Liver (tissue), 9 donors: ENCODE results near the gene SCGB3A1. TPM values are rescaled to one million over a fixed set of nuclear protein-coding genes. Genes with fewer than 3 reads are reported as not detected.

Source experiments
- DNase-seq: peaks from one replicate; pipeline ENCODE4 v3.0.0-alpha.2; 2017; ENCODE audit warnings: low spot score
- H3K27ac ChIP-seq, 2 donors: one replicate each; pipeline ENCODE4 v1.7.0; 2013; ENCODE audit warnings: inconsistent platforms in 2 of 2, low read length in 2 of 2, control low read depth in 1 of 2, low read depth in 1 of 2, mild to moderate bottlenecking in 1 of 2
- H3K27me3 ChIP-seq, 4 donors: one replicate each; pipeline versions ENCODE4 v1.6.1 to v1.7.0; 2013; ENCODE audit warnings: low read length in 3 of 4, inconsistent platforms in 1 of 4, mild to moderate bottlenecking in 1 of 4, moderate library complexity in 1 of 4; ENCODE audit not compliant: control insufficient read depth in 4 of 4, insufficient read depth in 4 of 4
- H3K36me3 ChIP-seq, 4 donors: one replicate each; pipeline versions ENCODE4 v1.6.1 to v1.7.0; 2013; ENCODE audit warnings: low read length in 3 of 4, mild to moderate bottlenecking in 3 of 4, low read depth in 1 of 4, moderate library complexity in 1 of 4; ENCODE audit not compliant: control insufficient read depth in 4 of 4, insufficient read depth in 3 of 4
- H3K4me1 ChIP-seq, 4 donors: one replicate each; pipeline versions ENCODE4 v1.6.1 to v1.7.0; 2013; ENCODE audit warnings: low read length in 3 of 4, mild to moderate bottlenecking in 3 of 4, moderate library complexity in 1 of 4; ENCODE audit not compliant: control insufficient read depth in 4 of 4, insufficient read depth in 4 of 4
- H3K4me3 ChIP-seq, 3 donors: one replicate each; pipeline versions ENCODE4 v1.6.1 to v1.7.0; 2013; ENCODE audit warnings: low read length in 3 of 3, control low read depth in 1 of 3, low read depth in 1 of 3, mild to moderate bottlenecking in 1 of 3
- H3K9ac ChIP-seq, 2 donors: one replicate each; pipeline ENCODE4 v1.7.0; 2013; ENCODE audit warnings: low read length in 2 of 2, mild to moderate bottlenecking in 2 of 2, moderate library complexity in 2 of 2, control low read depth in 1 of 2, low read depth in 1 of 2
- H3K9me3 ChIP-seq, 4 donors: one replicate each; pipeline versions ENCODE4 v1.6.1 to v1.7.0; 2013; ENCODE audit warnings: low read length in 3 of 4; ENCODE audit not compliant: control insufficient read depth in 4 of 4
- EGR1 ChIP-seq, 2 donors: IDR thresholded peaks; 2 replicates each; pipeline ENCODE4 v1.6.1; 2016 to 2018; ENCODE audit warnings: antibody characterized with exemption in 2 of 2, low read depth in 2 of 2
- FOXA1 ChIP-seq: IDR thresholded peaks from 2 replicates; pipeline ENCODE4 v1.6.1; 2016; ENCODE audit warnings: antibody characterized with exemption
- FOXA2 ChIP-seq: IDR thresholded peaks from 2 replicates; pipeline ENCODE4 v1.6.1; 2016; ENCODE audit warnings: antibody characterized with exemption
- GABPA ChIP-seq, 2 donors: IDR thresholded peaks in 1 of 2; conservative IDR thresholded peaks in 1 of 2; 2 replicates each; pipeline ENCODE4 v1.6.1; 2016; ENCODE audit warnings: antibody characterized with exemption in 2 of 2, mild to moderate bottlenecking in 1 of 2, moderate library complexity in 1 of 2
- HNF4A ChIP-seq, 2 donors: conservative IDR thresholded peaks; 2 replicates each; pipeline ENCODE4 v1.6.1; 2016; ENCODE audit warnings: antibody characterized with exemption in 2 of 2, mild to moderate bottlenecking in 2 of 2
- HNF4G ChIP-seq: IDR thresholded peaks from 2 replicates; pipeline ENCODE4 v1.6.1; 2016; ENCODE audit warnings: antibody characterized with exemption
- JUND ChIP-seq, 2 donors: IDR thresholded peaks; 2 replicates each; pipeline ENCODE4 v1.6.1; 2016; ENCODE audit warnings: antibody characterized with exemption in 2 of 2
- NR2F2 ChIP-seq: IDR thresholded peaks from 2 replicates; pipeline ENCODE4 v1.6.1; 2016; ENCODE audit warnings: antibody characterized with exemption
- RAD21 ChIP-seq, 2 donors: IDR thresholded peaks; 2 replicates each; pipeline ENCODE4 v1.6.1; 2016; ENCODE audit warnings: antibody characterized with exemption in 2 of 2, mild to moderate bottlenecking in 2 of 2
- REST ChIP-seq: IDR thresholded peaks from 2 replicates; pipeline ENCODE4 v1.6.1; 2016; ENCODE audit warnings: antibody characterized with exemption, mild to moderate bottlenecking
- RXRA ChIP-seq, 2 donors: IDR thresholded peaks; 2 replicates each; pipeline ENCODE4 v1.6.1; 2017 to 2018; ENCODE audit warnings: antibody characterized with exemption in 2 of 2, mild to moderate bottlenecking in 1 of 2
- SP1 ChIP-seq: IDR thresholded peaks from 2 replicates; pipeline ENCODE4 v1.6.1; 2018; ENCODE audit warnings: antibody characterized with exemption, mild to moderate bottlenecking
- TAF1 ChIP-seq: conservative IDR thresholded peaks from 2 replicates; pipeline ENCODE4 v1.6.1; 2016; ENCODE audit warnings: antibody characterized with exemption, mild to moderate bottlenecking
- YY1 ChIP-seq: IDR thresholded peaks from 2 replicates; pipeline ENCODE4 v1.6.1; 2016; ENCODE audit warnings: antibody characterized with exemption, mild to moderate bottlenecking
- ZBTB33 ChIP-seq: IDR thresholded peaks from 2 replicates; pipeline ENCODE4 v1.6.1; 2016; ENCODE audit warnings: antibody characterized with exemption
- WGBS: extraction: QIAGEN DNeasy Blood & Tissue Kit; methylation state at CpG from one replicate; pipeline ENCODE4 v1.1.7; 2013; 5-methylcytosine and 5-hydroxymethylcytosine counted together
- polyA plus RNA-seq, 2 donors: library from polyadenylated mRNA; stranded (reverse) in 1 of 2; unstranded in 1 of 2; fragments of 200-250 nt in 1 of 2; fragments of >200 nt in 1 of 2; fragmentation: Nextera tagmentation in 1 of 2; extraction: Ambion mirVana in 1 of 2; gene quantifications; one replicate each; pipeline versions ENCODE4 v1.2.1 to v1.2.3, GENCODE V29; 2013 to 2015
- total RNA-seq, 2 donors: library from RNA; depleted of rRNA; stranded (reverse); fragments of >200 nt; gene quantifications; one replicate each; pipeline ENCODE4 v1.2.3, GENCODE V29; 2014
- TF ChIP-seq, protein P1 (sequence below): IDR thresholded peaks from 2 replicates; pipeline ENCODE4 v1.6.1; 2016; ENCODE audit warnings: antibody characterized with exemption
- TF ChIP-seq, protein P2 (sequence below): fragments of 150-350 bp; IDR thresholded peaks from 2 replicates; pipeline ENCODE4 v1.5.1; 2017; ENCODE audit warnings: improper control_type of control experiment, low read depth, low read length; ENCODE audit not compliant: missing input control
- TF ChIP-seq, protein P3 (sequence below): IDR thresholded peaks from 2 replicates; pipeline ENCODE4 v1.6.1; 2016; ENCODE audit warnings: antibody characterized with exemption
- donor health status: healthy.
- donor health status: healthy.
- donor health status: healthy.
- donor health status: healthy.
- donor health status: healthy.

SCGB3A1 gene
- total and polyA plus RNA-seq, 4 donors = 1.5 TPM; not detected in 2

DNA sequence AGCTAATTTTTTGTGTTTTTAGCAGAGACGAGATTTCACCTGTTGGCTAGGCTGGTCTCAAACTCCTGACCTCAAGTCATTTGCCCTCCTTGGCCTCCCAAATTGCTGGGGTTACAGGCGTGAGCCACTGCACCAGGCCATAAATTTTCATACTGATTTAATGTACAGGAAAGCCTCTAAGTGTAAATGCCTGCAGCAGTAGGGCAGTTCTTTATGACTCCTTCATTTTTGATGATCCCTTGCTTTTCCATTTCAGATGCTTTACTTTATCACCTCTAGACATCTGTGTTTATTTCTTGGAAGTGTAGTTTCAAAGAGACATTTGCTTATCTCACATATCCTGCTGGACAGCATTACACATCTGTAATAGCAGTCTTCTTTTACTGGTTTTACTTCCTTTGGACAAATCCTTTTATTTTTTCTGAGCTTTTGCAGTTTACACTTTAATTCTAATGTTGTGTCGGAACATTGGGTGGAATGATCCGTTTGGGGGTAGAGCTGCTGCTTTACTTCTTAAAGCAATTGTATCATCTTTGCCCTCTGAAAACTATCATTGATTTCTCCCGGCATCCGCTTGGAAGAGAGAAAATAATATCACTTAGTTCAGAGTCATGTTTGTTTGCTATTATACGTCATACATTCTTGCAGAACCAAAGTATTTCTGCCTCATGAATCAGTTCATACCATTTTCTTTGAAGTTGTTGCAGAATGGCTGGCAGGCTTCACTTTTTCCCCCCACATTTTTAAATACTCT lies 36.0 kb downstream of the SCGB3A1 start:
- no peak for DNase-seq
- Histone ChIP-seq H3K27ac (no peak overlapping the region), H3K36me3 (peaks cover 1 to 31% (median 18%) of the 10 kb centered on the region in 4 donors), H3K4me3 (no peak overlapping the region), H3K27me3 (no peaks in the 10 kb centered on the region), H3K4me1 (no peaks in the 10 kb centered on the region), H3K9me3 (no peaks in the 10 kb centered on the region), H3K9ac (no peak overlapping the region)
- TF ChIP-seq GABPA (IDR thresholded peaks at IDR 0.05 in 1 of 2, conservative IDR thresholded peaks at IDR 0.05 in 1 of 2) = no peak
- TF ChIP-seq NR2F2 = no peak
- TF ChIP-seq ZBTB33 = no peak
- no peak for TF ChIP-seq HNF4G
- TF ChIP-seq RAD21 (IDR thresholded peaks at IDR 0.05) = no peak
- TF ChIP-seq REST = no peak
- TF ChIP-seq, protein P1, sequence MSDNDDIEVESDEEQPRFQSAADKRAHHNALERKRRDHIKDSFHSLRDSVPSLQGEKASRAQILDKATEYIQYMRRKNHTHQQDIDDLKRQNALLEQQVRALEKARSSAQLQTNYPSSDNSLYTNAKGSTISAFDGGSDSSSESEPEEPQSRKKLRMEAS = no peak
- no peak for TF ChIP-seq HNF4A (conservative IDR thresholded peaks at IDR 0.05)
- TF ChIP-seq TAF1 = no peak
- no peak for TF ChIP-seq SP1
- TF ChIP-seq YY1 = no peak
- no peak for TF ChIP-seq FOXA1
- no peak for TF ChIP-seq JUND (IDR thresholded peaks at IDR 0.05)
- WGBS = 91% methylated on average over 7 of the region's 7 CpGs

- DNase-seq = no peak
- no peak overlapping the region for H3K27ac ChIP-seq
- no peaks in the 10 kb centered on the region for H3K27me3 ChIP-seq
- H3K4me1 ChIP-seq = no peaks in the 10 kb centered on the region
- no peak overlapping the region for H3K9ac ChIP-seq
- WGBS = 97% methylated on average over 3 of the region's 3 CpGs
- TF ChIP-seq RAD21 (IDR thresholded peaks at IDR 0.05) = no peak
- no peak for TF ChIP-seq GABPA (IDR thresholded peaks at IDR 0.05 in 1 of 2, conservative IDR thresholded peaks at IDR 0.05 in 1 of 2)
- TF ChIP-seq, protein P1 = no peak
- TF ChIP-seq, protein P2, sequence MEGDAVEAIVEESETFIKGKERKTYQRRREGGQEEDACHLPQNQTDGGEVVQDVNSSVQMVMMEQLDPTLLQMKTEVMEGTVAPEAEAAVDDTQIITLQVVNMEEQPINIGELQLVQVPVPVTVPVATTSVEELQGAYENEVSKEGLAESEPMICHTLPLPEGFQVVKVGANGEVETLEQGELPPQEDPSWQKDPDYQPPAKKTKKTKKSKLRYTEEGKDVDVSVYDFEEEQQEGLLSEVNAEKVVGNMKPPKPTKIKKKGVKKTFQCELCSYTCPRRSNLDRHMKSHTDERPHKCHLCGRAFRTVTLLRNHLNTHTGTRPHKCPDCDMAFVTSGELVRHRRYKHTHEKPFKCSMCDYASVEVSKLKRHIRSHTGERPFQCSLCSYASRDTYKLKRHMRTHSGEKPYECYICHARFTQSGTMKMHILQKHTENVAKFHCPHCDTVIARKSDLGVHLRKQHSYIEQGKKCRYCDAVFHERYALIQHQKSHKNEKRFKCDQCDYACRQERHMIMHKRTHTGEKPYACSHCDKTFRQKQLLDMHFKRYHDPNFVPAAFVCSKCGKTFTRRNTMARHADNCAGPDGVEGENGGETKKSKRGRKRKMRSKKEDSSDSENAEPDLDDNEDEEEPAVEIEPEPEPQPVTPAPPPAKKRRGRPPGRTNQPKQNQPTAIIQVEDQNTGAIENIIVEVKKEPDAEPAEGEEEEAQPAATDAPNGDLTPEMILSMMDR = no peak
- no peak for TF ChIP-seq RXRA (IDR thresholded peaks at IDR 0.05)
- no peak for TF ChIP-seq REST
- TF ChIP-seq TAF1 = no peak
- no peak for TF ChIP-seq YY1
- no peak for TF ChIP-seq SP1
- TF ChIP-seq FOXA2 = no peak
- TF ChIP-seq JUND (IDR thresholded peaks at IDR 0.05) = no peak
- TF ChIP-seq FOXA1 = no peak
- TF ChIP-seq EGR1 (IDR thresholded peaks at IDR 0.05; ENCODE audit: low read depth in 2 of 2) = no peak
- TF ChIP-seq, protein P3, sequence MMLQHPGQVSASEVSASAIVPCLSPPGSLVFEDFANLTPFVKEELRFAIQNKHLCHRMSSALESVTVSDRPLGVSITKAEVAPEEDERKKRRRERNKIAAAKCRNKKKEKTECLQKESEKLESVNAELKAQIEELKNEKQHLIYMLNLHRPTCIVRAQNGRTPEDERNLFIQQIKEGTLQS = no peak
- TF ChIP-seq HNF4G = no peak
- H3K4me3 ChIP-seq = no peak overlapping the region
- peaks cover 1 to 31% (median 18%) of the 10 kb centered on the region in 4 donors for H3K36me3 ChIP-seq
- H3K9me3 ChIP-seq = no peaks in the 10 kb centered on the region
Measured at GRCh38 chr5:180553530-180553929, 37.8 kb downstream of the SCGB3A1 start.
